Endothelial cell of umbilical vein (primary cell): Measurements from ENCODE around the gene EML4. TPM values are rescaled to one million over a fixed set of nuclear protein-coding genes. Genes with fewer than 3 reads are reported as not detected.

Experiments used
- BruUV-seq: library from RNA; stranded (reverse); fragments of 400-500 nt; replicated peaks from 2 replicates; lab custom pipeline; 2021; lab: Mats Ljungman, UMichigan
- CTCF ChIA-PET: fragments of 300-600, 350-600 bp; sonication (Branson Sonifier 250); formaldehyde crosslinking; loops from one replicate; lab custom pipeline; 2021; ENCODE audit warnings: antibody characterized with exemption, inconsistent platforms; lab: Charles Lee
- POLR2A ChIA-PET: fragments of 300-600, 350-600 bp; sonication (Branson Sonifier 250); formaldehyde crosslinking; loops from one replicate; lab custom pipeline; 2021; ENCODE audit warnings: antibody characterized with exemption, inconsistent platforms; lab: Charles Lee
- DNase-seq: peaks from one replicate; pipeline ENCODE4 v3.0.0-alpha.2; 2011; ENCODE audit warnings: low read depth, low spot score
- FAIRE-seq: peaks from 2 replicates; lab custom pipeline; 2011; peaks lifted over from hg19 to GRCh38; lab: Jason Lieb, UNC
- H2AFZ ChIP-seq: 2 replicates; pipeline ENCODE4 v1.6.0; 2012; ENCODE audit warnings: low read depth, low read length, control low read depth, inconsistent platforms
- H3K27ac ChIP-seq: 2 replicates; pipeline ENCODE4 v1.5.1; 2011; ENCODE audit warnings: low read depth, mild to moderate bottlenecking, control low read depth, low read length, moderate library complexity; ENCODE audit not compliant: insufficient read depth
- H3K27me3 ChIP-seq, 2 experiments: 2 replicates each; pipeline versions ENCODE4 v1.6.0 to v1.6.1; 2011; ENCODE audit warnings: low read length in 2 of 2, mixed read lengths in 1 of 2; ENCODE audit not compliant: control insufficient read depth in 2 of 2, insufficient read depth in 2 of 2
- H3K36me3 ChIP-seq, 2 experiments: 2 replicates in 1 of 2; 3 replicates in 1 of 2; pipeline ENCODE4 v1.5.1; 2011; ENCODE audit warnings: low read length in 2 of 2, mild to moderate bottlenecking in 1 of 2, moderate library complexity in 1 of 2; ENCODE audit not compliant: control insufficient read depth in 2 of 2, insufficient read depth in 2 of 2; ENCODE audit errors: extremely low read depth in 1 of 2
- H3K4me1 ChIP-seq: 3 replicates; pipeline ENCODE4 v1.5.1; 2011; ENCODE audit warnings: mild to moderate bottlenecking, low read length; ENCODE audit not compliant: control insufficient read depth, insufficient read depth; ENCODE audit errors: extremely low read depth
- H3K4me2 ChIP-seq: 2 replicates; pipeline ENCODE4 v1.6.1; 2011; ENCODE audit warnings: low read length, control low read depth, mixed read lengths; ENCODE audit not compliant: insufficient read depth
- H3K4me3 ChIP-seq, 3 experiments: fragments of 200-600 bp in 1 of 3; sonication (generic), shearing (Covaris generic) in 1 of 3; replicated peaks in 1 of 3; 2 replicates each; pipeline ENCODE4 v1.5.1; 2011 to 2016; ENCODE audit warnings: control low read depth in 3 of 3, low read length in 3 of 3, mild to moderate bottlenecking in 2 of 3, inconsistent platforms in 1 of 3, low read depth in 1 of 3, moderate library complexity in 1 of 3; ENCODE audit not compliant: insufficient read depth in 1 of 3
- H3K79me2 ChIP-seq: 2 replicates; pipeline ENCODE4 v1.6.0; 2012; ENCODE audit warnings: low read length, inconsistent platforms; ENCODE audit not compliant: control insufficient read depth, insufficient read depth
- H3K9ac ChIP-seq: replicated peaks from 2 replicates; pipeline ENCODE3; 2011; ENCODE audit warnings: low read length, control low read depth; ENCODE audit not compliant: insufficient read depth; ENCODE audit errors: extremely low read depth
- H3K9me1 ChIP-seq: replicated peaks from 3 replicates; pipeline ENCODE4 v1.6.0; 2011; ENCODE audit warnings: mild to moderate bottlenecking, low read length; ENCODE audit not compliant: control insufficient read depth, insufficient read depth; ENCODE audit errors: extremely low read depth
- H3K9me3 ChIP-seq: replicated peaks from 2 replicates; pipeline ENCODE4 v1.5.1; 2012; ENCODE audit warnings: low read length, inconsistent platforms; ENCODE audit not compliant: control insufficient read depth, insufficient read depth
- H4K20me1 ChIP-seq: replicated peaks from 2 replicates; pipeline ENCODE3; 2011; ENCODE audit warnings: mild to moderate bottlenecking, low read length; ENCODE audit not compliant: control insufficient read depth, insufficient read depth; ENCODE audit errors: extremely low read depth
- CTCF ChIP-seq, 2 donors: IDR thresholded peaks; 1 replicate in 1 of 2; 2 replicates in 1 of 2; pipeline ENCODE4 v1.5.1; 2011; ENCODE audit warnings: low read length in 2 of 2, mild to moderate bottlenecking in 2 of 2, moderate library complexity in 2 of 2, control low read depth in 1 of 2, inconsistent platforms in 1 of 2, low read depth in 1 of 2; ENCODE audit not compliant: insufficient read depth in 1 of 2; ENCODE audit errors: extremely low read depth in 1 of 2
- EZH2 ChIP-seq: IDR thresholded peaks from 2 replicates; pipeline ENCODE4 v1.6.1; 2012; ENCODE audit warnings: borderline replicate concordance, low read depth, mild to moderate bottlenecking, moderate library complexity, low read length, inconsistent platforms; ENCODE audit not compliant: severe bottlenecking
- FOS ChIP-seq: IDR thresholded peaks from 2 replicates; pipeline ENCODE4 v1.6.1; 2011; ENCODE audit warnings: mild to moderate bottlenecking, low read length, moderate library complexity, borderline replicate concordance; ENCODE audit not compliant: insufficient read depth
- GATA2 ChIP-seq: IDR thresholded peaks from 2 replicates; pipeline ENCODE4 v1.7.0; 2011; ENCODE audit warnings: low read depth, mild to moderate bottlenecking, moderate library complexity, mixed read lengths, low read length; ENCODE audit not compliant: insufficient read length, insufficient read depth
- JUN ChIP-seq: IDR thresholded peaks from 2 replicates; pipeline ENCODE4 v1.6.1; 2011; ENCODE audit warnings: borderline replicate concordance, low read depth; ENCODE audit not compliant: insufficient read length, insufficient read depth
- MYC ChIP-seq: IDR thresholded peaks from one replicate; pipeline ENCODE4 v1.6.1; 2011; ENCODE audit warnings: mild to moderate bottlenecking, low read depth, low read length
- POLR2A ChIP-seq: IDR thresholded peaks from 2 replicates; pipeline ENCODE4 v1.6.1; 2012; ENCODE audit warnings: low read depth, mild to moderate bottlenecking, control low read depth, low read length
- POLR2AphosphoS5 ChIP-seq: IDR thresholded peaks from 2 replicates; pipeline ENCODE4 v1.6.1; 2012; ENCODE audit warnings: low read depth, mild to moderate bottlenecking, control low read depth, low read length, moderate library complexity; ENCODE audit not compliant: insufficient read depth
- dilution Hi-C: fragments of 300-500 bp; cut with MboI; formaldehyde crosslinking; loops from one replicate; pipeline ENCODE4 v1.15.0; 2019; ENCODE audit warnings: low sequenced_read_pairs; ENCODE audit not compliant: extremely low pct_ligation_motif_present
- intact Hi-C: fragments of 100-400 bp; cut with micrococcal nuclease; formaldehyde crosslinking; loops from one replicate; pipeline ENCODE4 v1.10.0; 2022
- polyA plus RNA-seq, 4 experiments: library from polyadenylated mRNA; depleted of rRNA in 3 of 4; stranded (reverse) in 3 of 4; unstranded in 1 of 4; fragments of >200 nt; gene quantifications; 2 replicates each; pipeline versions ENCODE4 v1.2.1 to v1.2.3, GENCODE V29; 2011 to 2012; ENCODE audit warnings: missing spikeins in 1 of 4
- total RNA-seq: library from RNA; stranded (reverse); gene quantifications from 2 replicates; pipeline ENCODE4 v1.2.3, GENCODE V29; 2021
- TF ChIP-seq, protein P1 (sequence below): IDR thresholded peaks from 2 replicates; pipeline ENCODE4 v1.6.1; 2011; ENCODE audit not compliant: insufficient read depth, insufficient read length

The EML4 gene
- total and polyA plus RNA-seq, 2 donors (not counting 3 experiments of a cell fraction or from before 2014, with no cell fraction given), result 13.3 to 32.0 TPM

- dilution Hi-C loops, result no loop called here
- Histone ChIP-seq H2AFZ (no peak overlapping the region), H3K9ac (no peak overlapping the region), H3K27me3 (no peaks in the 10 kb centered on the region), H3K4me3 (no peak overlapping the region), H3K36me3 (peaks cover 0 to 9% of the 10 kb centered on the region in 2 experiments), H3K27ac (no peak overlapping the region), H3K9me1 (no peaks in the 10 kb centered on the region), H3K79me2 (peaks cover 2% of the 10 kb centered on the region), H3K4me1 (peaks cover 13% of the 10 kb centered on the region), H3K4me2 (no peak overlapping the region), H3K9me3 (no peaks in the 10 kb centered on the region), H4K20me1 (no peaks in the 10 kb centered on the region)
- FAIRE-seq (peak; percentile 67), DNase-seq (no peak)
- no TSS peak for BruUV-seq
- ChIA-PET CTCF (interaction anchor here (1.4 kb wide), 1 partner anchor 10 kb away, joined by 4 read pairs; no protein-coding TSS in a partner anchor), POLR2A (no interaction called here)
- no peak for TF ChIP-seq POLR2AphosphoS5
- TF ChIP-seq POLR2A, result no peak
- TF ChIP-seq, protein P1, sequence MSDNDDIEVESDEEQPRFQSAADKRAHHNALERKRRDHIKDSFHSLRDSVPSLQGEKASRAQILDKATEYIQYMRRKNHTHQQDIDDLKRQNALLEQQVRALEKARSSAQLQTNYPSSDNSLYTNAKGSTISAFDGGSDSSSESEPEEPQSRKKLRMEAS, result no peak
- no peak for TF ChIP-seq EZH2
- intact Hi-C loops, result no loop called here
Measured at GRCh38 chr2:42338567-42339190, 169.5 kb downstream of the EML4 start.

- peaks cover 0 to 9% of the 10 kb centered on the region in 2 experiments for H3K36me3 ChIP-seq
- no peaks in the 10 kb centered on the region for H4K20me1 ChIP-seq
- no peak overlapping the region for H3K4me2 ChIP-seq
- no peak overlapping the region for H3K27ac ChIP-seq
- H3K27me3 ChIP-seq, result no peaks in the 10 kb centered on the region
- H3K4me3 ChIP-seq, result no peak overlapping the region
- no TSS peak for BruUV-seq
- ChIA-PET POLR2A (no interaction called here), CTCF (interaction anchor here (1.4 kb wide), 1 partner anchor 11 kb away, joined by 4 read pairs; no protein-coding TSS in a partner anchor)
- H2AFZ ChIP-seq, result no peak overlapping the region
- H3K9ac ChIP-seq, result no peak overlapping the region
- intact Hi-C loops, result no loop called here
- dilution Hi-C loops, result no loop called here
- no peak for DNase-seq
- peaks cover 2% of the 10 kb centered on the region for H3K79me2 ChIP-seq
- no peak for TF ChIP-seq CTCF (IDR thresholded peaks at IDR 0.05; ENCODE audit: extremely low read depth in 1 of 2, insufficient read depth in 1 of 2, low read depth in 1 of 2, low read length in 2 of 2)
- no peak for TF ChIP-seq POLR2A
- no peak for TF ChIP-seq EZH2
- no peak for TF ChIP-seq FOS
- TF ChIP-seq JUN, result no peak
- TF ChIP-seq MYC, result no peak
- TF ChIP-seq, protein P1, result no peak
- TF ChIP-seq GATA2, result no peak
- no peak for TF ChIP-seq POLR2AphosphoS5
- H3K4me1 ChIP-seq, result peaks cover 13% of the 10 kb centered on the region
- H3K9me3 ChIP-seq, result no peaks in the 10 kb centered on the region
- no peak for FAIRE-seq
- no peaks in the 10 kb centered on the region for H3K9me1 ChIP-seq
Measured at GRCh38 chr2:42339191-42339912, 170.2 kb downstream of the EML4 start.
